GM19240 (cell line): ENCODE results near the gene GRK7.
"Not testable (repeated sequence)": the region's sequence is repeated elsewhere in the genome, so short reads cannot be mapped to it uniquely, and the experiment has no call there.

Source experiments
- DNase-seq: peaks from one replicate; pipeline ENCODE4 v3.0.0; 2011; ENCODE audit warnings: low spot score; ENCODE audit not compliant: insufficient read length

GRK7 gene

DNA sequence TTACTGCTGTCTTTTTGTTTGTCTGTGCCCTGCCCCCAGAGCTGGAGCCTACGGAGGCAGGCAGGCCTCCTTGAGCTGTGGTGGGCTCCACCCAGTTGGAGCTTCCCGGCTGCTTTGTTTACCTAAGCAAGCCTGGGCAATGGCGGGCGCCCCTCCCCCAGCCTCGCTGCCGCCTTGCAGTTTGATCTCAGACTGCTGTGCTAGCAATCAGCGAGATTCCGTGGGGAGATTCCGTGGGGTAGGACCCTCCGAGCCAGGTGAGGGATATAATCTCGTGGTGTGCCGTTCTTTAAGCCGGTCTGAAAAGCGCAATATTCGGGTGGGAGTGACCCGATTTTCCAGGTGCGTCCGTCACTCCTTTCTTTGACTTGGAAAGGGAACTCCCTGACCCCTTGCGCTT, 656 bp upstream of the GRK7 start:
- DNase-seq = not testable (repeated sequence)

DNA sequence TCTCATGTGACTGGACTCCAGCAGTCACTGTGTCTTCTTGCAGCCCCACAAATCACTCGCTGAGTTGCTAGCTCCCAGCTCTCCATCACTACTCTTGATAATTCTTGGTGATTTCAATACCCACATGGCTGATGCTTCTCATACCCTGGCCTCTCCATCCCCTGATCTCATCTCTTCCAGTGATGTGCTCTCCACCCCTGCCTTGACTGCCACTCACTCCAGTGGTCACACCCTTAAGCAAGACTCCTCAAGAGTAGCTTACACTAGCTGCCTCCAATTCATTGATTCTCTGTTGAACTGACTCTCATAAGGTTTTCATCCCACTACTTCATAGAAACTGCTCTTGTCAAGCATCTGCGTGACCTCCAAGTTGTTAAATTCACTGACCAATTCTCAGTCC, 837 bp downstream of the GRK7 start:
- no peak for DNase-seq

GRCh38 chr3:141764465-141764864, 1.3 kb downstream of the GRK7 start:
- no peak for DNase-seq

DNA sequence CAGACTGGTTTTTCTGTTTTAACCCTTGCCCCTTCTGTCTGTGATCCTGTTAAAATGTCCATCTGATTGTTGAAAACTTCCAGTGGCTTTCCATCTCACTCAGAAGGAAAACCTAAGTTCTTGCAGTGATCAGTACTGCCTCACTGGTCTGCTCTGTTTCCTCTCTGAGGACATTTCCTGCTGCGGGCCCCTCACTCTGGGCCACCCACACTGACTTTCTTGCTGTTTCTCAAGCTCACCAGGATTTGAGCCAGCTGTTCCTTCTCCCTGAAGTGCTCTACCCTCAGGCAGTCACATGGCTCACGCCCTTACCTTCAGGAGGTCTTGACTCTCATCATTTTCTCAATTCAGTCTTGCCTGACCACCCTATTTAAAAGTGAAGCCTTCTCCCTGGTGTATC, 1.8 kb downstream of the GRK7 start:
- DNase-seq = no peak

DNA sequence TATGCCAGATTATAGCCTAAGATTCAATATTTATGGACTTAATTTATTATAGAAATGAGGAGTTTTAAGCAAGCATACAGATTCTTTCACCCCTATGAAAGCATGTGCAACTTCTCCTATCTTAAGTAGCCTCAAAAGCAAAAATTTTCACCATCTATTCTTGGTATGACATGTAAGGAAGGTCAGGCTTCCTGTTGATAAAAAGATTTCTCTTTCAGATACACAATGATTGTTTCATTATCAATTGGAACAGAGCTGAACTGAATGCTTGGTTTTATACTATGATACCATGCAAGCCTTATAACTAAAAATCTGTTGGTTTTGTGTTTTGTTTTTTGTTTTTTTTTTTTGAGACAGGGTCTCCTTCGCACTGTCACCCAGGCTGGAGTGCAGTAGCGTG, 3.9 kb downstream of the GRK7 start:
- no peak for DNase-seq

GRCh38 chr3:141769221-141769894, 6.2 kb downstream of the GRK7 start:
- no peak for DNase-seq

DNA sequence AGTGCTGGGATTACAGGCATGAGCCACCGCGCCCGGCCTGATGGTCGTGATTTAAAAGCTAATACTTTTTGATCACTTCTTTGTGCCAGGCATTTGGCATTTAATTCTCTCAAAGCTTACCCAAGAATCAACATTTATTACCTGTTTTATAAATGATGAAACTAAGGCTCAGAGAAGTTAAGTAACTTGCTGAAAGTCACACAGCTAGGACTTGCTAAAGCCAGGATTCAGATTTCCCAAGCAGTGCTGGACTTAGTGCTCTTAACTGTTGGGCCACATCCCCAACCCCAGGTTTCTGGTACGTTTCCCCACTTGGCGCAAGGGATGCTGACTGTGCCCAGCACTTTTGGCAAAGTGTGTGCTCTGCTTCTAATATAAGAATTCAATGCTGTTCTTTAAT, 10.5 kb downstream of the GRK7 start:
- no peak for DNase-seq

GRCh38 chr3:141776376-141776775, 13.2 kb downstream of the GRK7 start:
- no peak for DNase-seq

DNA sequence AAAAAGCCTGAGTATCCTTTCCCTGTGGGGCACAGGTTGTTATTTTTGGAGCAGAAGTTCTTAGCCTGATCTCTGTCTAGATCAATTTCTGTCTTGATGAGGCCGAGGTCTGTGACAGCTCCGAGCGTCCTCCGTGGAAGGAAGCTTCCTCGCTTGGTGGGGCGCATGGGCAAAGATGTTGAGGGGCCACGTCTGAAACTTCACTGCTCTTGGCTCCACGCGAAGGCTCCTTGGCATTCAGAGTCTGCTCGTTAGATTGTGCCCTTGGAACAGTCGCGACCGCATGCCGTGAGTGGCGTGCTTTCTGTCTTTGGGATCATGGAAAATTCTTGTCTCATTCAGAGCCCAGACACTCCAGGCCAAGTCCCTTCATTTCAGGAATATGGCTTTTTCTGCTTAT, 13.7 kb downstream of the GRK7 start:
- DNase-seq = no peak

DNA sequence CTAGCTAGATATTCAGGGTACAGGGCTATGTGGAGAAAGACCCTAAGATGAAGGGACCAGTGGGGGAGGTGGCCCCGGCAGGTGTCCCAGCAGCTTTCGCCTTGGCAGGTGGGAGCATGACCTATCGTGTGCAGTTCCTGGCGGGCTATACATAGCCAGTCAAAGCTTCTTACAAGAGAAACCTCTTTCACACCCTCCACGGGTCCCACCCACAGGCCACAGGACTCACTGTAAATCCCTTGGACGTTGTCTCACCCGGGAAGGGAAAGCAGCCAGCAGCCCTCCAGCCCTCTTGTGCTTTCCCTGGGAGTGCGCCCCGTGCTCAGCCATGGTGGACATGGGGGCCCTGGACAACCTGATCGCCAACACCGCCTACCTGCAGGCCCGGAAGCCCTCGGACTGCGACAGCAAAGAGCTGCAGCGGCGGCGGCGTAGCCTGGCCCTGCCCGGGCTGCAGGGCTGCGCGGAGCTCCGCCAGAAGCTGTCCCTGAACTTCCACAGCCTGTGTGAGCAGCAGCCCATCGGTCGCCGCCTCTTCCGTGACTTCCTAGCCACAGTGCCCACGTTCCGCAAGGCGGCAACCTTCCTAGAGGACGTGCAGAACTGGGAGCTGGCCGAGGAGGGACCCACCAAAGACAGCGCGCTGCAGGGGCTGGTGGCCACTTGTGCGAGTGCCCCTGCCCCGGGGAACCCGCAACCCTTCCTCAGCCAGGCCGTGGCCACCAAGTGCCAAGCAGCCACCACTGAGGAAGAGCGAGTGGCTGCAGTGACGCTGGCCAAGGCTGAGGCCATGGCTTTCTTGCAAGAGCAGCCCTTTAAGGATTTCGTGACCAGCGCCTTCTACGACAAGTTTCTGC, 15.0 kb downstream of the GRK7 start:
- DNase-seq = no peak

GRCh38 chr3:141779667-141780066, 16.5 kb downstream of the GRK7 start:
- no peak for DNase-seq

DNA sequence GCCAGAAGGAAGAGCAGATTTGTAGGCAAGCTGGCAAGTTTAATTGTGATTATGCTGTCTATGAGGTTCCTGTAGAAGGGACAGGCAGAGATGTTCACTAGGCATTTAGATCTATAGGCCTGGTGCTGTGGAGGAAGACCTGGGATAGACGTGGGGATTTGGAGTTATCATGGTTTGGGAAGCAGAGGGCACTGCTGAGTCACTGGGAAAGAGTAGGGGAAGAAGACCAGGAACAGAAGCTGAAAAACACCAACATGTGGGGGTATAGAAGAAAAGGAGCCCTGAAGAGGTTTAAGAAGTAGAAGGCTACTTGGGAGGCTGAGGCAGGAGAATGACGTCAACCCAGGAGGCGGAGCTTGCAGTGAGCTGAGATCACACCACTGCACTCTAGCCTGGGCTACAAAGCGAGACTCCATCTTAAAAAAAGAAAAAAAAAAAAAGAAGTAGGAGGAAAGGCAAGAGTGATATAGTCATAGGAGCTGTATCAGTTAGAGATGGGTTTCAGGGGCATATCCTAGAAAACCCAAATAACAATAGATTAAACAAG, 19.3 kb downstream of the GRK7 start:
- no peak for DNase-seq

- no peak for DNase-seq
Measured at GRCh38 chr3:141783632-141784031, 20.4 kb downstream of the GRK7 start.

GRCh38 chr3:141784096-141784495, 20.9 kb downstream of the GRK7 start:
- DNase-seq = no peak

DNA sequence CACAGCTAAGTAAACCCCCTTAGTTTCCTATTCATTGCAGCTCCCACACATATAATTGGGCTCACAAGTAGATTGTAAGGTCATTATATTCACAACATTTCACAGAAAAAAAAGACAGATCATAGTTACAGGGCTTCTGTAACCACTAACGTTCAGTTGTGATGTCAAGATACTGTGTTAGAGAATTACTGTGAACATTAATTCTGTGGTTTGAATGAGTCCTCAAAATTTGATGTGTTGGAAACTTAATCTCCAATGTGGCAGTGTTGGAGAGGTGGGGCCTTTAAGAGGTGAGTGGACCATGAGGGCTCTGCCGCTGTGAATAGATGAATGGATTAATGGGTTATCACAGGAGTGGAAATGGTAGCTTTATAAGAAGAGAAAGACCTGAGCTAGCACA, 21.3 kb downstream of the GRK7 start:
- no peak for DNase-seq

GRCh38 chr3:141788149-141788548, 24.9 kb downstream of the GRK7 start:
- no peak for DNase-seq

DNA sequence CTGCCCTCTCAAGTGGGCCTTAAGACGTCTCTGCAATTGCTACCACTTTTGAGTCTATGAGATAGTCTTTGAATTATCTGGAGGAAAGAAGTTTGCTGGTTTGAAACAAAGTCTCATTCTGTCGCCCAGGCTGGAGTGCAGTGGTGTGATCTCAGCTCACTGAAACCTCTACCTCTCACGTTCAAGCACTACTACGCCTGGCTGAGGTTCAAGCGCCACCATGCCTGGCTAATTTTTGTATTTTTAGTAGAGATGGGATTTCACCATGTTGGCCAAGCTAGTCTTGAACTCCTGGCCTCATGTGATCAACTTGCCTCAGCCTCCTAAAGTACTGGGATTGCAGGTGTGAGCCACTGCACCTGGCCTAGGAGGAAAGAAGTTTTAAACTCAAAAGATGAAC, 25.5 kb downstream of the GRK7 start:
- DNase-seq = not testable (repeated sequence)

DNA sequence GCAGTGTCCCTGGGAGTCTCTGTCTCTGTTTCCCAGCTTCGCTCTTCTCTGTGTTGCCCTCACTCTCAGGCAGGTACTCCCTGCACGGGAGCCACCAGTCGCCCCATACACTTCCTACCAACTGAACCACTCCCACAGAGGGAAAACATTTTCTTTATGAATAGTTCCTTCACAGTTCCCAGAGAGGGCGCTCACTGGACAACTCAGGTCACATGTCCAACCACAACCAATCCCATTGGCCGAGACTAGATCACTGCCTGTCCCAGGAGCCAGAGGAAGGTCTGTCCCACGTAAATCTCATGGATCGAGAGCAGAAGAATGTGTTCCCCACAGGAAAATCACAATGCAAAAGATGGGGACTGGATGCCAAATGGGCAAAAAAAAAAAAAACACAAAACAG, 26.1 kb downstream of the GRK7 start:
- no peak for DNase-seq

DNA sequence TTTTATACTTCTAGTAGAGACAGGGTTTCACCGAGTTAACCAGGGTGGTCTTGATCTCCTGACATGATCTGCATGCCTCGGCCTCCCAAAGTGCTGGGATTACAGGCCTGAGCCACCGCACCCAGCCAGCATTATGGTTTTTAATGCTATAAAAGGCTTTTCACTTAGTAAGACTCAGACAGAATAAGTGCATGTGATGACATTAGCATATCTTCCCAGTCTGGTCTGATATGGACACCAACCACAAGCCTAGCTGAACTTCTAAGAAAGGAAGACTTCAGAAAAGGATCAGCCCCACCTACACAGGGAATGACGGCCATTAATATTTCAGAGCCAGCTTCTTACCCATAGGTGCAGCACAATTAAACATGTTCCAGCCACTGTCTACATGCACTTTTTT, 27.0 kb downstream of the GRK7 start:
- DNase-seq = no peak

DNA sequence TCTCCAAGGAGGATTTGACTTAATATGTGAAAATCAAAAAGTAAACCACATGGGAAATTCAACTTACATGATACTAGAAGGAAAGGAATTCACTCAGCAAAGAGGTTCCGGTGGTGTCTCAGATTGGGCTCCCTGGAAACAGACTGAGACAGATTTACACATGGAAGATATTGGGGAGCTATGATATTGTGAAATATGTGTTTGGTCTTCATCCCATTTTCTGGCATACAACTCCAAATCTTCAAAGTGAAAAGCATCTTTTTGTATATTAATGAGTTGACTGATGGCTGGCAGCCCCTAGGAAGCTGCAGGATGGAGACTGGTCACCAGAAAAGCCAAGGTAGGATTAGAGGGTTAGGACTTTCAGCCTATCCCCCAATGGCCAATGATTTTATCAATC, 29.3 kb downstream of the GRK7 start:
- no peak for DNase-seq

- DNase-seq = no peak
Measured at GRCh38 chr3:141793476-141794260, 30.5 kb downstream of the GRK7 start.

- no peak for DNase-seq
Measured at GRCh38 chr3:141795276-141795675, 32.1 kb downstream of the GRK7 start.
